ENCODE measurements around the gene HCK. TPM values are rescaled to one million over a fixed set of nuclear protein-coding genes. Genes with fewer than 3 reads are reported as not detected.

The HCK gene
- total and polyA plus RNA-seq, 2 experiments from 2014 or later = not detected

DNA sequence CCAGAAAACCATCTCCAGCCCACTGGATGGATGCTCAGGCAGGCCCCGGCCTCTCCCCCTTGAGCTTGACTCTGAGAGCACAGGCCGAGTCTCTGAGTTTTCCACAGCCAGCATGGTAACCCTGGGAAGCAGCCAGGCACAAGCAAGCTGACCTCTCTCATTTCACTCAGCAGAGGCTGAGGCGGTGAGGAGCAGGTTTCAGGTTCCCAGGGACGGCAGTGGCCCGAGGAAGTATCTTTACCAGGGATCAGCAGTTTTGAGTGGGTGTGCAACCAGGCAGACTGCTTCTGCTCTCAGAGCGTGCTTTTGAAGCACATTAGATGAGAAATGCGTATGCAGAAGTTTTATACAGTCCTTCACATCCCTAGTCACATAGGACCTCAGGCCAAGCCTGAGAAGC lies 12.6 kb downstream of the HCK start:
- H3K36me3 ChIP-seq = no peaks in the 10 kb centered on the region
- H3K27me3 ChIP-seq = peaks cover 14% of the 10 kb centered on the region
- H3K9me3 ChIP-seq (ENCODE audit: low read depth) = no peaks in the 10 kb centered on the region
- no peaks in the 10 kb centered on the region for H3K4me1 ChIP-seq (ENCODE audit: low read depth)
- TF ChIP-seq, protein P1, sequence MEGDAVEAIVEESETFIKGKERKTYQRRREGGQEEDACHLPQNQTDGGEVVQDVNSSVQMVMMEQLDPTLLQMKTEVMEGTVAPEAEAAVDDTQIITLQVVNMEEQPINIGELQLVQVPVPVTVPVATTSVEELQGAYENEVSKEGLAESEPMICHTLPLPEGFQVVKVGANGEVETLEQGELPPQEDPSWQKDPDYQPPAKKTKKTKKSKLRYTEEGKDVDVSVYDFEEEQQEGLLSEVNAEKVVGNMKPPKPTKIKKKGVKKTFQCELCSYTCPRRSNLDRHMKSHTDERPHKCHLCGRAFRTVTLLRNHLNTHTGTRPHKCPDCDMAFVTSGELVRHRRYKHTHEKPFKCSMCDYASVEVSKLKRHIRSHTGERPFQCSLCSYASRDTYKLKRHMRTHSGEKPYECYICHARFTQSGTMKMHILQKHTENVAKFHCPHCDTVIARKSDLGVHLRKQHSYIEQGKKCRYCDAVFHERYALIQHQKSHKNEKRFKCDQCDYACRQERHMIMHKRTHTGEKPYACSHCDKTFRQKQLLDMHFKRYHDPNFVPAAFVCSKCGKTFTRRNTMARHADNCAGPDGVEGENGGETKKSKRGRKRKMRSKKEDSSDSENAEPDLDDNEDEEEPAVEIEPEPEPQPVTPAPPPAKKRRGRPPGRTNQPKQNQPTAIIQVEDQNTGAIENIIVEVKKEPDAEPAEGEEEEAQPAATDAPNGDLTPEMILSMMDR (IDR thresholded peaks at IDR 0.05; ENCODE audit: low read depth, low read length) = no peak
- no peak overlapping the region for H3K27ac ChIP-seq
- no peak for DNase-seq (ENCODE audit: low read depth in 1 of 2, low spot score in 1 of 2)
- no peak overlapping the region for H3K4me3 ChIP-seq

DNA sequence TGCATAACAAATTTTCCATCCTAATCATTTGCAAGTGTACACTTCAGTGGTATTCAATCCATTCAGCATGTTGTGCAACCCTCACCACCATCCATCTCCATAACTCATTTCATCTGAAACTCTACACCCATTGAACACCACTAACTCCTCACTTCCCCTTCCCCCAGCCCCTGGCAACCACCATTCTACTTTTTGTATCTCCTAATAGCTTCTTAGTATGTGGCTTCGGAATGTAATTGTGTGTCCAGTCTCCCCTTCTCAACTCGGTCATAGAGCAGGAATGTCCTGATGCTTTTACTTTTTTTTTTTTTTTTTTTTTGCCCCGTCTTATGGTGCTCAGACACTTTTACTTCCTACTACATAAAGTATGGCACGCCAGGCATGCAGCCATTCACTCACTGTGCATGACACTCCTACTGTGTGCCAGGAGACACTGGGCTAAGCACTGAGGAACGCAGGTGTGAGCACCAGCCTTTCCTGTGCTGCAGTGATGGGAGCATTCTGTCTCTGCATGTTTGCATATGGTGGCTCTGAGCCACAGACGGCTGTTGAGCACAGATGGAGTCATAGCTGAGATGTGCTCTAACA lies 15.3 kb downstream of the HCK start:
- H3K36me3 ChIP-seq = no peaks in the 10 kb centered on the region
- H3K27me3 ChIP-seq = no peaks in the 10 kb centered on the region
- H3K4me1 ChIP-seq (ENCODE audit: low read depth) = no peaks in the 10 kb centered on the region
- no peak overlapping the region for H3K4me3 ChIP-seq
- DNase-seq (ENCODE audit: low read depth in 1 of 2, low spot score in 1 of 2) = peak in 1 of 2 donors; percentile 49
- TF ChIP-seq, protein P1 (IDR thresholded peaks at IDR 0.05; ENCODE audit: low read depth, low read length) = no peak
- no peaks in the 10 kb centered on the region for H3K9me3 ChIP-seq (ENCODE audit: low read depth)
- no peak overlapping the region for H3K27ac ChIP-seq

DNA sequence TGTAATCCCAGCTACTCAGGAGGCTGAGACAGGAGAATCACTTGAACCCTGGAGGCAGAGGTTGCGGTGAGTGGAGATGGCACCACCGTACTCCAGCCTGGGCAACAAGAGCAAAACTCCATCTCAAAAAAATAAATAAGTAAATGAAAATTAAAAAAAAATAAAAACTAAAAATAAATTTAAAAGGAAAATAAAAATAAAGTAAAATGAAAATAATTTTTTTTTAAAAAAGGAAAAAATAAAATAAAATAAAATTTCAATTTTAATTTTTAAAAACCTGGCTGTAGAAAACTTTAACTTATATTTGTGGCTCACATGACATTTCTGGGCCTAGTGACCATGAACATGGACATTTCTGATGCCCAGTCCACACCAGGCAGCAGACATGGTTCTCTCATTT lies 16.1 kb downstream of the HCK start:
- Histone ChIP-seq H3K27ac (no peak overlapping the region), H3K4me3 (no peak overlapping the region), H3K36me3 (no peaks in the 10 kb centered on the region), H3K4me1 (ENCODE audit: low read depth) (no peaks in the 10 kb centered on the region), H3K27me3 (no peaks in the 10 kb centered on the region), H3K9me3 (ENCODE audit: low read depth) (no peaks in the 10 kb centered on the region)
- TF ChIP-seq, protein P1 (IDR thresholded peaks at IDR 0.05; ENCODE audit: low read depth, low read length) = no peak
- no peak for DNase-seq (ENCODE audit: low read depth in 1 of 2, low spot score in 1 of 2)

DNA sequence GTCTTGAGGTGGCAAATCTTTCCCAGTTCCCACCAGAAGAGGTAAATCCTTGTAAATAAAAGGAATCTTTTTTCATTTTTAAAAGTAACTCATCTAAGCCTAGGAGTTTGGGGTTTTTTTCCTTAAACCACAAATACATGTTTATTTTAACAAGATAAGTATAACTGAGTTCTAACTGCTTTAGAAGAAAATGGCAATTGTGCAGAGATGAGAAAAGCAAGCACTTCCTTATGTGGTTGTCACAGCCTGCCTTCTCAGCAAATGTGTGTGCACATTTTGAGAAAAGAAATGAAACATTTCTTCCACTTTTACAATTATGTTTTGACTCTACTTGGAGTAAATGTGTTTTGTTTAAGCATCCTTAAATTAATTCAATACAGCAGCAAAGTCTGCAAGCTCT lies 17.7 kb downstream of the HCK start:
- no peaks in the 10 kb centered on the region for H3K4me1 ChIP-seq (ENCODE audit: low read depth)
- TF ChIP-seq, protein P1 (IDR thresholded peaks at IDR 0.05; ENCODE audit: low read depth, low read length) = no peak
- H3K27ac ChIP-seq = no peak overlapping the region
- no peak for DNase-seq (ENCODE audit: low read depth in 1 of 2, low spot score in 1 of 2)
- H3K27me3 ChIP-seq = peaks cover 4% of the 10 kb centered on the region
- no peaks in the 10 kb centered on the region for H3K9me3 ChIP-seq (ENCODE audit: low read depth)
- H3K36me3 ChIP-seq = no peaks in the 10 kb centered on the region
- no peak overlapping the region for H3K4me3 ChIP-seq

DNA sequence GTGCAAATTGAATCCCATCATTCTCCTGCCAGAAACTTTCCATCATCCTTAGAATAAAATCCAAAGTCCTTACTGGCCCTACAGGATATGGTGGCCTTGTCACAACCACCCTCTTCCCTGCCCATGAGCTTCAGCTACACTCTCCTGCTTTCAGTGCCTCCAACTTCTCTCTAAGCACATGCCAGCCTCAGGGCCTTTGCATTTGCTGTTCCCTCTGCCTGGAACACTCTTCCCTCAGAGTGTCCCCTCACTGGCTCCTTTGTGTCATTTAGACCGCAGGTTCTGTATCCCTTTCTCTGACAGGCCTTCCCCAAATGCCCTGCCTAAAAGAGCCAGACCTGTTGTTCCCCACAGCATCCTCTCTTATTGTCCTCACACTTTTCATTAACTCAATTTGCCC lies 18.2 kb downstream of the HCK start:
- Histone ChIP-seq H3K4me3 (no peak overlapping the region), H3K27ac (no peak overlapping the region), H3K4me1 (ENCODE audit: low read depth) (no peaks in the 10 kb centered on the region), H3K27me3 (peaks cover 7% of the 10 kb centered on the region), H3K36me3 (no peaks in the 10 kb centered on the region), H3K9me3 (ENCODE audit: low read depth) (no peaks in the 10 kb centered on the region)
- TF ChIP-seq, protein P1 (IDR thresholded peaks at IDR 0.05; ENCODE audit: low read depth, low read length) = no peak
- DNase-seq (ENCODE audit: low read depth in 1 of 2, low spot score in 1 of 2) = no peak
